Immature natural killer cell (primary cell): ENCODE measurements around the gene DUSP16. TPM values are rescaled to one million over a fixed set of nuclear protein-coding genes. Genes with fewer than 3 reads are reported as not detected.

Experiments
- DNase-seq, 3 donors: peaks; one replicate each; pipeline ENCODE4 v3.0.0; 2022; ENCODE audit warnings: mixed read lengths in 1 of 3
- H3K27ac Mint-ChIP-seq, 6 donors: one replicate each; pipeline ENCODE4 v1.8.0; 2020; ENCODE audit warnings: mixed read lengths in 6 of 6, mild to moderate bottlenecking in 5 of 6, inconsistent platforms in 4 of 6, moderate library complexity in 3 of 6
- H3K27me3 Mint-ChIP-seq, 3 donors: one replicate each; pipeline ENCODE4 v1.8.0; 2020 to 2021; ENCODE audit warnings: low read depth in 3 of 3, mild to moderate bottlenecking in 3 of 3, mixed read lengths in 3 of 3, moderate library complexity in 3 of 3, inconsistent platforms in 1 of 3
- H3K36me3 Mint-ChIP-seq, 3 donors: one replicate each; pipeline ENCODE4 v1.8.0; 2020; ENCODE audit warnings: mixed read lengths in 3 of 3, inconsistent platforms in 2 of 3, mild to moderate bottlenecking in 2 of 3
- H3K4me1 Mint-ChIP-seq, 2 donors: one replicate each; pipeline ENCODE4 v1.8.0; 2020; ENCODE audit warnings: inconsistent platforms in 2 of 2, mild to moderate bottlenecking in 2 of 2, mixed read lengths in 2 of 2, moderate library complexity in 1 of 2
- H3K4me3 Mint-ChIP-seq, 5 donors: one replicate each; pipeline ENCODE4 v1.8.0; 2020; ENCODE audit warnings: mild to moderate bottlenecking in 5 of 5, mixed read lengths in 5 of 5, inconsistent platforms in 3 of 5, moderate library complexity in 3 of 5
- H3K9me3 Mint-ChIP-seq, 6 donors: one replicate each; pipeline ENCODE4 v1.8.0; 2020; ENCODE audit warnings: mild to moderate bottlenecking in 6 of 6, mixed read lengths in 6 of 6, inconsistent platforms in 4 of 6, moderate library complexity in 3 of 6
- polyA plus RNA-seq, 3 donors: library from polyadenylated mRNA; unstranded; fragments of 300-500 nt; fragmentation: Illumina TruSeq; gene quantifications; one replicate each; pipeline ENCODE4 v1.2.3, GENCODE V29; 2021

Gene DUSP16
- polyA plus RNA-seq, 3 donors from 2014 or later: 0.57 to 0.78 TPM; not detected in 1

DNA sequence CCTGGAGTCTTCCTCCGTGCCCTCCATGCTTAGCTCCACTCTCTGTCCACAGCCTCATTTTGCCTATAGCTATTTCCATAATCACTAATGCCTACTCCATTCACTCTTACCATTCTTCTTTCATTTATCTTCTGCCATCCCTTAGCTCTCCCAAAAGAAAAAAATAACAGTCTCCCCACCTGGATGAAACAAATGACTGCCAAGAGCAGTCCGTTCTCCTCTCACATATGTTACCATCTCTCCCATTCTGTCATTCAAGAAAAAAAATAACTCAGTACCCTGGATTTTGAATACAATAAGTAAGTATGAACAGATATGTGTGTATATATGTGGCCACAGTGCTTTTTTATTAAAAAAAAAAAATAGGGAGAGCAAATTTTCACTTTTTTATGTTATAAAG, 13.2 kb downstream of the DUSP16 start:
- H3K27ac Mint-ChIP-seq: no peak overlapping the region
- H3K9me3 Mint-ChIP-seq: no peaks in the 10 kb centered on the region
- no peaks in the 10 kb centered on the region for H3K4me1 Mint-ChIP-seq
- no peaks in the 10 kb centered on the region for H3K36me3 Mint-ChIP-seq
- H3K27me3 Mint-ChIP-seq: no peaks in the 10 kb centered on the region
- H3K4me3 Mint-ChIP-seq: no peak overlapping the region
- DNase-seq: no peak

DNA sequence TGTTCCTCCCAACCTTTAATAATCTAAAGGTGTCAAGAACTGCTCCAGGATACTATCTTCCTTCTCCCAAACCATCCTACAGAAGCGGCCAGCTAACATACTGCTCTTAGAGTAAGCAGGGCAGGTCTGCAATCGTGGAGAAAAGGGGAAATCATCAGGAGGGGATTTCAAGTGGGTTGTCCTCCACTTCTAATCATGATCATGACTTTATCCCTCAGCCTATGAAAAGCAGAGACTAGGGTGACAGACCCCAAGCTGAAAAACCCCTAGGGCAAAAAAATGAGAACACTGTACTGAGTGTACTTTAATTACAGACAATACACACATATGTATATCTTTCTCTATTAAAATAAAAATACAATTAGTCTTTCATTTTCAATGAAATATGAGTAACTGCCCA, 13.9 kb downstream of the DUSP16 start:
- H3K9me3 Mint-ChIP-seq: no peaks in the 10 kb centered on the region
- H3K36me3 Mint-ChIP-seq: no peaks in the 10 kb centered on the region
- no peaks in the 10 kb centered on the region for H3K4me1 Mint-ChIP-seq
- DNase-seq: no peak
- no peaks in the 10 kb centered on the region for H3K27me3 Mint-ChIP-seq
- no peak overlapping the region for H3K4me3 Mint-ChIP-seq
- no peak overlapping the region for H3K27ac Mint-ChIP-seq

DNA sequence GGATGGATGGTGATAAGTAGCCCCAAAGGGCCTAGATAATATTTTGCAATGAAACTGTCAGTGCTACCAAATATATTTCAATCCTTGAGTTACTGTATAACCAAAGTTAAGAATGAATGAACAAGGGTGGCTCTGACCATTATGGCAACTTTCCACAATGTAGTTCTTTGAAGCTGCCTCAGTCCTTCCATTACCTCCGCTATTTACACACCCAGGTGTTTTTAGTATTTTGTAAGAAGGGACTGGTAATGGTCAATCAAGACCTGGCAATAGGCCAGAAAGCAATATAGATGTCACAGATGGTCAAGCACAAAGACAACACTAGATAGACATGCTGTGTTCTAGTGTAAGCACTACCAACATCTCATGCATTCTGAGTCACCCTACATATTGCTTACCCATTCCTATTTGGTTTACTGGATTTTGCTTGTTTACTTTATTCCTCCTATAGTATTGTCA, 16.3 kb downstream of the DUSP16 start:
- Mint-ChIP-seq H3K27ac (no peak overlapping the region), H3K27me3 (no peaks in the 10 kb centered on the region), H3K9me3 (no peaks in the 10 kb centered on the region), H3K4me3 (no peak overlapping the region), H3K36me3 (no peaks in the 10 kb centered on the region), H3K4me1 (peaks cover 0 to 2% of the 10 kb centered on the region in 2 donors)
- no peak for DNase-seq

DNA sequence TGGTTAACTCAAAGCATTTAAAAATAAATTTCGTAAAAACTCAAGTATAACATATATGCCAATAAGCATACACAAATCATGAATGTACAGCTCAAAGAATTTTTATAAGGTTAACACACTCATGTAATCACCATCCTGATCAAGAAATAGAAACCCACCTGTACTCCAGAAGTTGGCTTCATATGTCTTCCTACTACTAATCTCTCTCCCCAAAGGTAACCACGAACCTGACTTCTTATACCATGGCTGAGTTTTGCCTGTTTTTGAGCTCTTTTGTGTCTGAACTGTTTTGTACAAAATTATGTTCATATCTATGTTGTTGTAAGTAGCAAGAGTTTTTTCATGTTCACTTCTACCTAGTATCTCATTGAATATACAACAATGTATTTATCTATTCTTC, 18.7 kb downstream of the DUSP16 start:
- Mint-ChIP-seq H3K4me1 (peaks cover 5 to 14% of the 10 kb centered on the region in 2 donors), H3K36me3 (no peaks in the 10 kb centered on the region), H3K27ac (no peak overlapping the region), H3K27me3 (no peaks in the 10 kb centered on the region), H3K4me3 (no peak overlapping the region), H3K9me3 (no peaks in the 10 kb centered on the region)
- no peak for DNase-seq

DNA sequence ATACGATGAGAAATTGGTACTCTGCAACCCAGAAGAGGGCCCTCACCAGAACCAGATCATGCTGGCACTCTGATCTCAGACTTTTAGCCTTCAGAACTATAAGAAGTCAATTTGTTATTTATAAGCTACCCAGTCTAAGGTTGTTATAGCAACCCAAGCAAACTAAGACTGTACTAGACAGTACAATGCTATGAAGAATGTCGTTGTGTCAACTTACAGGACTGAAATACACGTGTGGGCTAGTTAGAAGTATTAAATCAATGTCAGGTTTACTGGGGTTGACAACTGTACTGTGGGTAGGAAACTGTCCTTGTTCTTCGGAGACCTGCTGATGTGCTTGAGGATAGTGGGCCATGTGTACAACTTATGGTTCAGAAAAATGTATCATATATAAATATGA, 19.7 kb downstream of the DUSP16 start:
- Mint-ChIP-seq H3K27me3 (no peaks in the 10 kb centered on the region), H3K4me1 (peaks cover 5 to 14% of the 10 kb centered on the region in 2 donors), H3K27ac (no peak overlapping the region), H3K36me3 (no peaks in the 10 kb centered on the region), H3K9me3 (no peaks in the 10 kb centered on the region), H3K4me3 (no peak overlapping the region)
- no peak for DNase-seq

- no peaks in the 10 kb centered on the region for H3K27me3 Mint-ChIP-seq
- H3K4me3 Mint-ChIP-seq: no peak overlapping the region
- peaks cover 5 to 14% of the 10 kb centered on the region in 2 donors for H3K4me1 Mint-ChIP-seq
- no peaks in the 10 kb centered on the region for H3K9me3 Mint-ChIP-seq
- DNase-seq: no peak
- H3K27ac Mint-ChIP-seq: no peak overlapping the region
- no peaks in the 10 kb centered on the region for H3K36me3 Mint-ChIP-seq
Measured at GRCh38 chr12:12542286-12542685, 20.4 kb downstream of the DUSP16 start.

GRCh38 chr12:12541782-12542181, 20.9 kb downstream of the DUSP16 start:
- Mint-ChIP-seq H3K27ac (no peak overlapping the region), H3K27me3 (no peaks in the 10 kb centered on the region), H3K4me3 (no peak overlapping the region), H3K9me3 (no peaks in the 10 kb centered on the region), H3K36me3 (no peaks in the 10 kb centered on the region), H3K4me1 (peaks cover 5 to 14% of the 10 kb centered on the region in 2 donors)
- DNase-seq: no peak

DNA sequence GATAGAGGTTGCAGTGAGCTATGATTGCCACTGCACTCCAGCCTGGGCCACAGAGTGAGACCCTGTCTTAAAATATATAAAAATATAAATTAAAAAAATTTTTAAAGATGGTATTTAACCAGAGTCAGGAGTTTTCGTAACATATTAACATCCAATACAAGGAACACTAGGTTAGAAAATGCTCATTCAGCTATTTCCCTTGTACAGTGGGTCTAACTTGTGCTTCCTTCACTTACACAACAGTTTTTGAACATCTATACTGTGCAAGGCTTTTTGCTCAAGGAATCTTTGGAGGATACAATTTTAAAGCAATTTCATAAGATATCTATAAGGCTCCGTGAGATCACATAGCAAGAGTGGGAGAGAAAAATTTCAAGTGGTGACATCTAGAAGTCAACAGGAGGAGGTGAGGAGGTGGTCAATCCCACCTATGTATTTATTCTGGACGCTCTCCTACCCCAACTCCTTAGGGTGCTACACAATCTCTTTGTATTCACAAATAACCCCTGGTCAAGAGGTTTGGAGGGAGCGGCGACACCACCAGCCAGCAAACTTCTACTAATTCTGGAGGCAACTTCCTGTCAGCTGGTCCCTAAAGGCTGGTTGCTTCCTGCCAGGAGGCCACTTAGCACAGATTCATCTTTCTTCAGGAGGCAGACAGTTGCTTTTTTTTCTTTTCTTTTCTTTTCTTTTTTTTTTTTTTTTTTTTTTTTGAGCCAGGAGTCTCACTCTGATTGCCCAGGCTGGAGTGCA, 22.2 kb downstream of the DUSP16 start:
- H3K4me1 Mint-ChIP-seq: peaks cover 5 to 14% of the 10 kb centered on the region in 2 donors

GRCh38 chr12:12539028-12539810, 23.4 kb downstream of the DUSP16 start:
- DNase-seq: no peak
- Mint-ChIP-seq H3K9me3 (no peaks in the 10 kb centered on the region), H3K36me3 (no peaks in the 10 kb centered on the region), H3K27me3 (no peaks in the 10 kb centered on the region), H3K4me3 (no peak overlapping the region), H3K4me1 (peaks cover 5 to 14% of the 10 kb centered on the region in 2 donors), H3K27ac (no peak overlapping the region)

More for the DNA sequence above, 22.2 kb downstream of the DUSP16 start:
- Mint-ChIP-seq H3K36me3 (no peaks in the 10 kb centered on the region), H3K4me3 (no peak overlapping the region), H3K9me3 (no peaks in the 10 kb centered on the region), H3K27me3 (no peaks in the 10 kb centered on the region), H3K27ac (no peak overlapping the region)
- DNase-seq: no peak

DNA sequence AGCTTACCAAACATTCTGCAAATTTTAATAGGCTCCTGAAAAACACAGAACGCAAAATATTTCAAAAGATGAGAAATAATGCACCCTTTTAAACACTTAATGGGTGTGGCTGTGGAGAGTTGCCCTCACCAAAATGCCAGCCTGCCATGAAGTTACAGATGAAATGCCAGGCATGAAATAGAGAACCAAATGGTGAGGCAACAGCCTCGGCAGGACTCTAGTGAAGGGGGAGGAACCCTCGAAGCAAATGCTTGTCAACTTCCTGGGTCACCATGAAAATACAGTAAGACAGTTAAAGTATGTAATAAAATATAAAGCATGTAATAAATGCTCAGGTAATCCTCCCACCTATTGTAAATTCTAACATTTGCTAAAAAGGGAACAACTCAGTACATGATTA, 24.1 kb downstream of the DUSP16 start:
- Mint-ChIP-seq H3K36me3 (no peaks in the 10 kb centered on the region), H3K27me3 (no peaks in the 10 kb centered on the region), H3K4me1 (peaks cover 5 to 14% of the 10 kb centered on the region in 2 donors), H3K27ac (no peak overlapping the region), H3K9me3 (no peaks in the 10 kb centered on the region), H3K4me3 (no peak overlapping the region)
- no peak for DNase-seq

GRCh38 chr12:12537421-12537820, 25.2 kb downstream of the DUSP16 start:
- Mint-ChIP-seq H3K4me3 (no peak overlapping the region), H3K4me1 (peaks cover 5 to 14% of the 10 kb centered on the region in 2 donors), H3K36me3 (no peaks in the 10 kb centered on the region), H3K27me3 (no peaks in the 10 kb centered on the region), H3K27ac (no peak overlapping the region), H3K9me3 (no peaks in the 10 kb centered on the region)
- DNase-seq: no peak

GRCh38 chr12:12534975-12535374, 27.7 kb downstream of the DUSP16 start:
- Mint-ChIP-seq H3K4me3 (no peak overlapping the region), H3K9me3 (no peaks in the 10 kb centered on the region), H3K4me1 (no peaks in the 10 kb centered on the region), H3K27ac (no peak overlapping the region), H3K36me3 (no peaks in the 10 kb centered on the region), H3K27me3 (no peaks in the 10 kb centered on the region)
- DNase-seq: no peak

DNA sequence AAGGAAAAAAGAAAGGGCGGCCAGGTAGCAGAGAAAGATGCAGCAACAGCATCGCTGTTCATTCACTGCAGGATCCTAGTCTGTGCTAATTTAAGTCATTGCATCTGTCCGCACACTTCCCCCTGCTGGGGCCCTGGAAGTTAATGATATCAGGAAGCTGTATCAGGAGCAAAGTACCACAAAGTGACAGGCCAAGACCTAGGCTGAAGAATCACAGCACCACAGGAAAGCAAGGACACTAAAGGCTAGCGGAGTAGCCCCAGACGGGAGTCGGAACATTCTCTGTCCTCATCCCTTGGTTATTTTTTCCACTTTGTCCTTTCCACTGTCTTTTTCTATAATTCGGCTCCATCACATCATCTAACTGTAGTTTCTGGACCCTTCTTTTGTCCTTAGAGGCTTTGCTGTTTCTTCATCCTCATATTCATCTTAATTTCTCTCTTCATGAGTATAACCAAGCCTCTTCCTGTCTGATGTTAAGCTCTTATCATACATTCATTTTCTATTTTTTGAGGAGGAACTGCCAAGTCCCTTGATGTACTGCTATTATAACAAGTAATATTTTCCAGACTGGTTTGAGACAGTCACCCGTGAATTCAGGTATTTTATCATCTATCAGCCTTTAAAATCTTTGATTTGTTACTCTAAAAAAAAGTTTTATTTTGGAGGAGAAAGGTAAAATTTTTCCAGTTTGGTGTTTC, 28.3 kb downstream of the DUSP16 start:
- Mint-ChIP-seq H3K27me3 (no peaks in the 10 kb centered on the region), H3K9me3 (no peaks in the 10 kb centered on the region), H3K27ac (no peak overlapping the region), H3K36me3 (no peaks in the 10 kb centered on the region), H3K4me3 (no peak overlapping the region), H3K4me1 (no peaks in the 10 kb centered on the region)
- no peak for DNase-seq

- Mint-ChIP-seq H3K9me3 (no peaks in the 10 kb centered on the region), H3K27ac (no peak overlapping the region), H3K4me3 (no peak overlapping the region), H3K4me1 (no peaks in the 10 kb centered on the region), H3K27me3 (no peaks in the 10 kb centered on the region), H3K36me3 (no peaks in the 10 kb centered on the region)
- DNase-seq: no peak
Measured at GRCh38 chr12:12533238-12533829, 29.3 kb downstream of the DUSP16 start.
